ENCODE results near the gene PSMD12.
"Not testable (repeated sequence)": the region's sequence is repeated elsewhere in the genome, so short reads cannot be mapped to it uniquely, and the experiment has no call there.

GRCh38 chr17:67388536-67388935 is 22.2 kb upstream of the PSMD12 start:
- TF ChIP-seq CTCF, POLR2A (IDR thresholded peaks at IDR 0.05): not testable (repeated sequence)

All from lower leg skin (tissue), 3 donors.